ENCODE results near the gene MLEC.
A peak's percentile ranks its signal among the peaks of the same experiment; 100 is the strongest.

MLEC gene

GRCh38 chr12:120693848-120694247 is 6.9 kb downstream of the MLEC start:
- DNase-seq (ENCODE audit: low spot score), result no peak

- DNase-seq (ENCODE audit: low spot score), result no peak
Measured at GRCh38 chr12:120696626-120697025, 9.7 kb downstream of the MLEC start.

DNA sequence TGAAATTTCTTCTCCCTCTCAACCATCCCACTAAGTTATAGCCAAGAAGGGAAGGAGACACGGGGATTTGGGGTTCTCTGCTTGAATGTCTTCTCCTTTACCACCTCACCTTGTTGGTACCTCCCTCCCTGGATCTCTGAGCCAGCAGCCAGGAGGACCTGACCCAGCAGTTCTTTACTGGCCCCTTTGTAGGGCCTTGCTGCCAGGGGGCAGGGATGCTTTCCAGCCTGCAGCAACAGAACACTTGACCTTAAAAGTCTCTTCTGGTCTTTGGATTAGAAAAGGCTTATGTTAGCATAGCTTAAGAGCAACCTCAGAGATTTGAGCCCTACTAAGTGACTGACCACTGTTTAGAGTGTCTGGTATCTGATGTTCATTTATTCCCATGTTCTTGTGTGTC is 10.4 kb downstream of the MLEC start:
- no peak for DNase-seq (ENCODE audit: low spot score)

- no peak for DNase-seq (ENCODE audit: low spot score)
Measured at GRCh38 chr12:120698665-120699064, 11.7 kb downstream of the MLEC start.

- no peak for DNase-seq (ENCODE audit: low spot score)
Measured at GRCh38 chr12:120699553-120699952, 12.6 kb downstream of the MLEC start.

DNA sequence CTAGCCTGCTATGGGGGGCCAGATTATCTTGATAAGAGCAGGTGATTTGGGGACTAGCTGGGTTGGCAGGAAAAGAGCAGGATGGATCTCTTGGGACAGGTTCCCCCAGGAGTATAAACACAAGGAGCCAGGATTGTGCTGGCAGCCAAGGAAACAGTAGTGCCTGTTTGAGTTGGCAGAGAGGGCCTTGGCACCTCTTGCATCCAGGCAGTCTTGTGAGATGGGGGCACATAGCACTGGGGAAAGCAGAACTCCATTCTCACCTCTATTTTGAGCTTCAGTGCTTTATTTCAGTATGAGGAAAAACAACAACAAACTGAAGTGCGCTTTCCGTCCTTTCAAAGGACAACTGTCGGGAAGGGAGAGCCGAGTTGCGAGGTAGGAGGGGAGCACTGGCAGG is 13.9 kb downstream of the MLEC start:
- DNase-seq (ENCODE audit: low spot score), result no peak

- no peak for DNase-seq (ENCODE audit: low spot score)
Measured at GRCh38 chr12:120702637-120703036, 15.7 kb downstream of the MLEC start.

DNA sequence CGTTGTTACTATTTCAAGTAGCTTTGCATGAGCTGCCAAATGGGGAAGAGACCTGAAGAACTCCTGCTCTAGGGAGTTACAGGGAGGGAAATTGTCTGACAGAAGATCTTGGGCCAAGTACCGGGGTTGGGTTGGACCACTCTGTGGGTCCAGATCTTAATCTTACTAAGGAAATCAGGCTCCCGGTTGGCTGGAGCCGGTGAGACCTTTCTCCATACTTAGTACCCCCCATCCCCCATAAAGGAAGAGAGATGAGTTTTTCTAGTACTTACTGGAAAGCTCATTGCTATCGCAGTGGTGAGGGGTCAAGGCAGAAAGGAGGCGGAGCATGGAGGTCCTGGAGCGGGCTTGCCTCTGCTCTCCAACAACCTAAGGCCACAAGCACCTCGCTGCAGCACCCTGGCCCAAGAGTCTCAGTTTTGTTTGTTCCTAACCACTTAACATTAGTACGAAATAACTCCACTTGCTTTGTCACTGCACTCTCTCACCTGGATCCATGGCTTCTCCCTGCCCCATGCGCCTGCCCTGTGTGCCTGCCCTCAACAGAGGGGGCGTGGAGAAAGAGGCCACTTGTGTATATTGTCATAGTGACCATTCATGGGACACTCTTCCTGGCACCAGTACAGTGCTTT is 16.5 kb downstream of the MLEC start:
- DNase-seq (ENCODE audit: low spot score), result no peak

DNA sequence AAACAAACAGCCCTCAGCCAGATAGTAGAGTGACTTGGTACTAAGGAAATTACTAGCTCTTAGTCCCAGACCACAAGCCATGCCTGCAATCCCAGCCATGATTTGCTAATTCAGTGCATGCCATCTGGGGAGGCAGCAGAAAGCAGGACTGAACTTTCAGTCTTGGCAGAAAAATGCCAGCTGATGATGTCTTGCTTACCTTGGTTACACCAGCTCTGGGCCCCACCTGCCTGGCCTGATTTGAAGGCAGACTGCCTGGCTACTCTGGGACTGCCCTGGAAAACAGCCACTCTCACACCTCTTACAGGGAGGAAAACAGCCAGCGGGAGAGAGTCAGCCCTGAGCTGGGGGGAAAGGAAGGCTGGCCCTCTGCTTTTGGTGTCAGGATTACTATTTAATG is 18.7 kb downstream of the MLEC start:
- DNase-seq (ENCODE audit: low spot score), result no peak

- no peak for DNase-seq (ENCODE audit: low spot score)
Measured at GRCh38 chr12:120706029-120706428, 19.1 kb downstream of the MLEC start.

- no peak for DNase-seq (ENCODE audit: low spot score)
Measured at GRCh38 chr12:120708651-120709050, 21.7 kb downstream of the MLEC start.

GRCh38 chr12:120710031-120710804 is 23.3 kb downstream of the MLEC start, which contains the start of gene UNC119B:
Gene UNC119B, plus strand, starts transcription at chr12:120710458. Its CDS starts 17 bp downstream, at chr12:120710475.
- no peak for DNase-seq (ENCODE audit: low spot score)

GRCh38 chr12:120710805-120711296 is 23.9 kb downstream of the MLEC start:
- DNase-seq (ENCODE audit: low spot score), result no peak

GRCh38 chr12:120711411-120711810 is 24.5 kb downstream of the MLEC start:
- no peak for DNase-seq (ENCODE audit: low spot score)

DNA sequence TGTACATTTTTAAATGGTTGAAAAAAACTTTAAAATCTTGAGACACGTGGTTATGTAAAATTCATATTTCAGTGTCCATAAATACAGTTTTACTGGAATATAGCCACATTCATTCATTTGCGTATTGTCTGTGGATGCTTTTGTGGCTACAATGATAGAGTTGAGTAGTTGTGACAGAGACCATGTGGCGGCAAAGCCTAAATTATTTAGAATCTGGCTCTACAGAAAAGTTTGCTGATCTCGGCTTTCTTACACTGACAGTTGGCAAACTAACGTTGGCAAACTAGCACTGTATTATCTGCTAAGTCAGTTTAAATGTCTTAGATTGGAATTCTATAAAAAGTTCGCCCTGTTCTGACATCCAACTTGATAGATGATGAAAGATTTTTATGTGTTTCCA is 25.7 kb downstream of the MLEC start:
- no peak for DNase-seq (ENCODE audit: low spot score)

GRCh38 chr12:120713861-120714482 is 27.0 kb downstream of the MLEC start:
- peak; percentile 87 for DNase-seq (ENCODE audit: low spot score)

DNA sequence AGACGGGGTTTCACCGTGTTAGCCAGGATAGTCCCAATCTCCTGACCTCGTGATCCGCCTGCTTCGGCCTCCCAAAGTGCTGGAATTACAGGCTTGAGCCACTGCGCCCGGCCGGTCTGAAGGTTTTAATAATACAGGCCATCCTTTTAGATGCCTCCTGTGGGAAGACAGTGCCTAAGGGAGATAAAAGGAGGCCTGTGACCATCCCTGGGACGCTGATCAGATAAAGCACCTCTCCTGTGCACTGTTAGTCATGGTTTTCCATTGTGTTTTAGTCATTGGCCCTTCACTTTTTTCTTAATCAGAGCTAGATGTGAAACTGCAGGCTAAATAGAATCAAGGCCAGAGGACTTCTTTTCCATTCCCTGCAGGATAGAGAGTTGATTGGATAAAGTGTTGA is 31.1 kb downstream of the MLEC start:
- DNase-seq (ENCODE audit: low spot score), result no peak

GRCh38 chr12:120719072-120719471 is 32.1 kb downstream of the MLEC start:
- DNase-seq (ENCODE audit: low spot score), result no peak

DNA sequence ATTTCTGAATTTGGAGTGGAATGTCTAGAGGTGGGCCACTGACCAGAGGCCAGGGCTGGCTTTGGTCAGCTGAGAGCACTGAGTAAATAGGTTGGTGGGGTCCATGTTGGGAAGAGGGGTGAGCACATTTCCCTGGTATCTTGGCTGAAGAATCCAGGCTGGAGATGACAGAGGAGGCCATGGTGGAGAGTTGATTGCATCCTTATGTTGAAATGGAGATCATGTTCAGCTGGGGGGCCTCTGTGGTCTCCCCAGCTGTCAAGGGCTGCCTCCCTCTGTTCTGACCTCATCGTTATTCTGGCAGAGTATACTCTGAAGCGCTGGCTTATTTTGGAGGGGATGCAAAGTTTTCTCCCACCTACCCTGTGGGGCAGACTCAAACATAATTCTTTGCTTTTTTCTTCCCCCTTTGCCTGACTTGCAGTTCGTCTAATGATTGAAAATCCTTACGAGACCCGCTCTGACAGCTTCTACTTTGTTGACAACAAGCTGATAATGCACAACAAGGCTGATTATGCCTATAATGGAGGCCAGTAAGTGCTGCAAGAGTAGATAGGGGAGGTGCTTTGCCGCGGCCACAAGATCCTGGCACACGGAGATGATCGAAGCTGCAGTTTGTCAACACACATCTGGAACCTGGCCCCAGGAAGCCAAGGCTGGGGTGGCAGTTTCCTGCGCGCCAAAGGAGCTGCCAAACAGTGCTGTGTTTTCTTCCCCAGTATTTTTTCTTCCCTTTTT is 32.7 kb downstream of the MLEC start:
- DNase-seq (ENCODE audit: low spot score), result no peak

DNA sequence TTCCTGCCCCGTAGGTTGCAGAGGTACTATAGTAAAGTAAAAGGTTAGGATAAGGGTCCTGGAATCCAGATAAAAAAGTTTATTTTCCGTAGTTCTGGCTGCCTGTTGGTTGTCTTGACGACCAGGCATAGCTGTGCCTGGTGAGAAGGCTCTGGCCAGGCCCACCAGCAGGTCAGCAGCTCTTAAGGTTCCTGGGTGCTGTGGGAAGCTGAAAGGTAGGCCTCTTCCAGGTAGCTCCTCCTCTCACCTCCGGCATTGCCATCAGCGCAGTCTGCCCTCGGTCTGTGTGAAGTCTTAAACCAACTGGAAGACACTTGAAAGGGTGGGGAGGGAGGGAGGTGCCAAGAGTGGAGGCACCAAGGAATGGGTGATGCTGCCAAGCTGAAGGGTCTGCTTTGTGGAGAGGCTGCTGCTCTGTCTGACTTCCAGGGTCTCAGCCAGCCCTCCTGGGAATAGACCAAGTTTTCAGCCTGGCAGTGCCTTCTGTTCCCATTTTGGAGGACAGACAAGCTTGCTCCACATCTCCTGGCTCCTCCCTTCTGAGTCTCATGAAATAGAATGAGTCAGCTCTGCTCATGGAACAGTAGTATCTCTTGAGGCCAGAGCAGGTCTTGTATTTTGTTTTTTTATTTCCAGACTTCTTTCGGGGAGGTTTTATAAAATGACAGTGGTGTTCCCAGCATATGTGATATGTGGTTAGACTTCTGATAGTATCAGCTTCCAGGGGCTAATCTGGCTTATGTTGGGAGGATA is 33.5 kb downstream of the MLEC start:
- peak; percentile 62 for DNase-seq (ENCODE audit: low spot score)

DNA sequence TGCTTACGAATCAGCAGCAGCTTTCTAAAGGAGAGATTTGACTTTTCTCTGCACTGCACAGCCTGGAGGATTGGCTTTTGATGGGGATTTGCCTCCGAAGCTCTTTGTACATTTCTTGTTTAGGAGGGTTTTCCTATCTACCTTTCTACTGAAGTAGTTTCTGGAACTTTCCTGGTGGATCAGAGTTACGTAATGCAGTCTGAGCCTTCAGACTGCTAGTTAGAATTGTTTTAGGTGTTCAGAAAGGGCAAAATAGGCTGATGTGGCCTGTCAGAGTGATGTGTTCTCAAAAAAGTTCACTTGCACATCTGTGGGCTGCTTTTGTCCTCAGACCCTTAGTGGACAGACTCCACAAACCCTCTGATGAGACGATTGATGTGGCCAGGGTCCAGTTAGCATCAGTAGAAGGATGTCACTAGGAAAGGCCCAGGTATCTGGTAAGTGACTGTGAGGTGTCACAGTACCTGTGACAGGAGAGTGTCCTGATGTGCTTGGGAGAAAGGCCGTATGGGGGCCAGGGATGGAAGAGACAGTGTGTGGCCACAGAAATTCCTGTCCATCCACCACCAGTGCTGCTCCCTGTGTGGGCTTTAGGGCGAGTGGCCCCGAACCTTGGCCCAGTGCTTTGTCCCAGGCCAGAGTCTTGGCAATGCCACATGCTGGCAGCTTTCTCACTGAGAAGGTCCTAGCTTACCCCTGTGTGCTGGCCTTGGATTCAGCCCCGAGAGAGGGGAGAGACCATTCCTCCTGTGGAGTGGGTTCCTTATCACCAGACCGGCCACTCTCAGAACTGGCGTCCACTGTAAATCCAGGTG is 34.2 kb downstream of the MLEC start:
- DNase-seq (ENCODE audit: low spot score), result no peak
